Left cardiac atrium (tissue), 4 donors: ENCODE results near the gene ABCG1. TPM values are rescaled to one million over a fixed set of nuclear protein-coding genes. Genes with fewer than 3 reads are reported as not detected.
A peak's percentile ranks its signal among the peaks of the same experiment; 100 is the strongest.

ENCODE experiments used
- ATAC-seq, 2 donors: fragments of 200-7000 bp; cut with Tn5 transposase; one replicate each; pipeline ENCODE4 v1.9.1; 2020; ENCODE audit warnings: mild to moderate bottlenecking in 2 of 2, moderate library complexity in 2 of 2
- DNase-seq: peaks from one replicate; pipeline ENCODE4 v3.0.0-alpha.2; 2020
- intact Hi-C, 2 donors: fragments of 100-400 bp; cut with DNase I; formaldehyde crosslinking; loops; one replicate each; pipeline versions ENCODE4 v1.14.1 to v1.15.1; 2022 to 2023
- total RNA-seq, 2 donors: library from RNA; stranded (reverse); fragmentation: NEBNext Ultra II Directional; extraction: Animal tissue kit (Norgen Biotek cat#: 25700); gene quantifications; one replicate each; pipeline ENCODE4 v1.2.1, GENCODE V29; 2021
- donor health status: DM: no; HTN: yes; CAD: no.
- donor health status: DM: no; HTN: yes; CAD: no; lungs with severe emphysema.
- donor health status: DM: yes; HTN: yes; CAD: no.
- donor health status: Dilated cardiomyopathy.

The ABCG1 gene
- total RNA-seq, 2 donors from 2014 or later: 6.3 to 13.5 TPM

DNA sequence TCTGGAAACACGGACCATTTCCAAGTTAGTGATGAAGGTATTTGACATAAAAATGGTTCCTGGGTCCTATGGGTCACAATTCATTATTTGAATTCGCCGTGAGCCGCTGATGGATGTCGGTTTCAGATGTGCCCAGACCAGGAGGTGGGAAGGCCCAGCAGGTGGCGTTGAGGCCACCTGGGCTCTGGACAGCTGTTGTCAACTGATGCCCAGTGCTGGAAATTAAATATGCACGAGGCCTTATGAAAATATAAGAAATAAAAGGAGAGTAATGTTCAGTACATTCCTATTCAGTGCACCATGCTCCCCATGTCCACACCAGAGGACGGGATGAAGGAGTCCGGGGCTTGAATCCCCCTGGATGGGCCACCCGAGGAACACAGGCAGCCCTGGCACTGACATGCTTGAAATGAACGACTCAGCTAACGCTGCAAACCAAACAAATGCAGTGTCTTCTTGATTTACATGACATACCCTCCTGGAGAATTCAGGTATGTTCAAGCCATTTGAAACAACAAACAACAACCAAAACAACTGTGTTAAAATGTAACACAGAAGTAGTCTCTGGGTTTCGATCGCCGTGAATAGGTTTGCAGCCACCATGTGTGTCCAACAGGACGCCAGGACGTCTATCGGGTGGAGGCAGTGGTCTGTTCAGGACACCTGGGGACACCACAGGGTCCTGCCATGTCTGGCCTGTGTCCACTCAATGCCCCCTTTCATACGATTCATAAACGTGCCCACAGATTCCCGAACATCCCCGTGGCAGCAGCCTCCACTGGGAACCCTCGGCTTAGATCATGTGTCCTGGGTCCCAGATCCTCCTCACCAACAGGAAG lies 90.2 kb downstream of the ABCG1 start:
- no peak for ATAC-seq
- intact Hi-C loops: no loop called here
- no peak for DNase-seq

DNA sequence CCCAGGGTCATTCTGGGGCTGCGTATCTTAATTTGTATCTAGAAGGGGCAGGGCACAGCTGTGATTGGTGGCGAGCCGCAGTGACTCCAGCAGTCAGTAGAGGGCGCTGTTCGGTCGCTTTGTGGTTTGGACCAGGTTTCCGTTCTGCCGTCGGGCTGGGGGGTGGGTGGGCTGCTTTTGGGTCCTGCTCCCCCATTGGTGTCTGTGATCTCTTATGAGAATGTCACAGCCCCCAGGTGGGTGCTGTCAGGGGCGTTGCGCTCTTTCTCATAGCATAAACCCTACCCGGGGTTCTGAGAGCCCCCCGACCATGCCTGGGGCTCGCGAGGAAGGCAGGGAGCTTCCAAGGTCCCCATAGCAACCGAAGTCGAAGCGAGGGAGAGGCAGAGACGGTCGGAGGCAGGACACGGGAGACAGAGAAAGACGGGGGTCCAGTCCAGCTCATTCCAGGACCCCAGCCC lies 90.8 kb downstream of the ABCG1 start:
- DNase-seq: peak; percentile 53
- ATAC-seq: peak; percentile 19 to 32

DNA sequence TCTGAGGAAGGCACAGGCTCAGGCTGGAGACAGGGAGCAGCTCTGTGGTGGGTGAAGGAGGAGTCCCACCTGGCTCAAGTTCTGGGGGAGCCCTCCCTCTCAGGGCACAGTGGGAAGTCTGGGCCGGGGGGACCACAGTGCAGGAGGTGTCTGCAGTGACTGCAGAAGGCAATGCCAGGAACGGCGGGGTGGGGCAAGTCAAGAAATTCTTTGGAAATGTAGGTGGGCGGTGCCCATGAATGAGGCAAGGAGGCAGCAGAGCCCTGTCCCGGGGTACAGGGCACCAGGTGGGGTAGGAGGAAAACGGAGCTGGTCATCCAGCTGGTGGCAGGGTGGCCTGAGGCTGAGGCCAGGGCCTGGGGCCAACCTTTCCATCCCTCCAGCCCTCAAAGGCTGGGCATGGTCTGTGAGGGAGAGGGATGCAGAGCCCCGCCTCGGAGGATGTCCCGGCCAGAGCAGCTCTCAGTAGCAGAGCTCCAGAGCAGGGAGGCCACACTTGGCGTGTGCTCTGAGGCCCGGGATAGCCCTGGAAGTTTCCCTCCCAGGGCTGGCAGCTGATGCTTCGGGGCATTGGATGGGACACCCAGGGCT lies 91.6 kb downstream of the ABCG1 start:
- ATAC-seq (no peak), DNase-seq (no peak)
- intact Hi-C loops: no loop called here

More for the DNA sequence above, 90.8 kb downstream of the ABCG1 start:
- intact Hi-C loops: no loop called here

DNA sequence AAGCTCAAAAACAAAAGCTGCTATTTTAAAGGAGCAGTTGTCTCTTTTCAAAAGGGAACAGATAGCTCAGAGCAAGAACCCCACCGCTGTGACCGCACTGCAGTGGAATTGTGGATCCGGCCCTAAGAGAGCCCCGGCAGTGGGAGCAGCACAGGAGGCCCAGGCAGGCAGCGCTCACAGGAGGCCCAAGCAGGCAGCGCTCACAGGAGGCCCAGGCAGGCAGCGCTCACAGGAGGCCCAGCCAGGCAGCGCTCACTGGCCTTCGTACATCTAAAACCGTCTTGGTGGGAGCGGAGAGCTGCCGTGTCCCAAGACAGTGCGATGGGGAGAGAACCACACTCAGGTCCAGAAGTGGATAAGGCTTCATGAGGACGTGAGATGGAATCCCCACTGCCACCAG lies 92.2 kb downstream of the ABCG1 start:
- DNase-seq (no peak), ATAC-seq (no peak)
- intact Hi-C loops: no loop called here

DNA sequence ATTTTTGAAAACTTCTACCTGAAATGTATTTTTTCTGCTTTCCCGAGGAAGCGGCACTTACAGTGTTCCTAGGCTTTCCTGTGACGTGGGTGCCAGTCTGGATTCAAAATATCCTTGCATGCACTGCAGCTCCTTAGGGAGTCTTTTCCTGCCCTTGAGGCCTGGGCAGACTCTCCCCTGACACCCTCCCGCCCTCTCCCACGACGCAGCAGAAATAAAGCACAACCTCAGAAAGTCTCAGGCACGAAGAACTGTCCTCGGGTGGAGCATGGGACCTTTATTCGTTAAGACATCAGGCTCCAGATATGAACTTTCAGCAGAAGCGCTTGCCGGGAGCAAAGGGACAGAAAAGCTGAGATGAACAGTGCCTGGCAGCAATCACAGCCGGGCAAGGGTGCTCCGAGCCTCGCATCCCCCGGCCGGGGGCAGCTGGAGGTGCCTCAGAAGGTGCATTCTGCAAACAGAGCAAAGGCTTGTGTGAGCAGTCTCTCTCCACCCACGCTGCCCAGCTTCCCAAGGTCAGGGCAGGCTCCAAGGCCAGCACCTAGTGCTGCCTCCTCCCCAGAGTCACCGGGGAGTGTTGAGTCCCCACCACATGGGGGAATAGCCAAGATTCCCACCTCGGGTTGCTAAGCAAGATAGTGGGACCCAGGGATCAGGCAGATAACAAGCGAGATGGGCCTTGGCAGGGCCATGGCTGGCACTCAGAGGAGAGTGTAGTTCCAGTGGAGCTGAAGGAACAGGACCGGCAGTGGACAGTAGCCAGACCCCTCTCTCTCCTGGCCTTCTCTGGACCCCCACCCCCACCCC lies 93.1 kb downstream of the ABCG1 start:
- DNase-seq (no peak), ATAC-seq (peak; percentile 72 to 82)
- intact Hi-C loops: no loop called here

DNA sequence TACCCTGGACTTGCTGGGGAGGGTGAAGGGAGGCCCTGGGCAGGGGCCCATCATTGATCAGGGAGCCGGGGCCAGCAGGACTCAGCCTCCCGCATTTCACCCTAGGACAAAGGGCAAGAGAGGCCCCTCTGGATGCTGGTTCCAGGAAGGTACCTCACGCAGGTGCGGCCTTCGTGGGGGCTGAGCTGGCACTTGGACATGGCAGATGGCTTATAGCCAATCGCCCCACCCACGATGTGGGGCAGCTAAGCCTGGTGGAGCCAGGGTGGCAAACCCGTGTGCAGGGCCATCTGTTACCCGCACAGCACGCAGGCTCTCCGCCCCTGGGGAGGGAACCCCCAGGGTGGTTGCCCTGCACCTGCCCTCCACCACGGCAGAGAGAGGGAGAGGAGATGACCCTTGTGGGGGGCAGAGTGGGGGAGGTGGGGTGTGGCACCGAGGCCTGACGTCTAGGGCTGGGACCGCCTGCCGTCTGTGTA lies 93.7 kb downstream of the ABCG1 start:
- DNase-seq (no peak), ATAC-seq (no peak)
- intact Hi-C loops: no loop called here

DNA sequence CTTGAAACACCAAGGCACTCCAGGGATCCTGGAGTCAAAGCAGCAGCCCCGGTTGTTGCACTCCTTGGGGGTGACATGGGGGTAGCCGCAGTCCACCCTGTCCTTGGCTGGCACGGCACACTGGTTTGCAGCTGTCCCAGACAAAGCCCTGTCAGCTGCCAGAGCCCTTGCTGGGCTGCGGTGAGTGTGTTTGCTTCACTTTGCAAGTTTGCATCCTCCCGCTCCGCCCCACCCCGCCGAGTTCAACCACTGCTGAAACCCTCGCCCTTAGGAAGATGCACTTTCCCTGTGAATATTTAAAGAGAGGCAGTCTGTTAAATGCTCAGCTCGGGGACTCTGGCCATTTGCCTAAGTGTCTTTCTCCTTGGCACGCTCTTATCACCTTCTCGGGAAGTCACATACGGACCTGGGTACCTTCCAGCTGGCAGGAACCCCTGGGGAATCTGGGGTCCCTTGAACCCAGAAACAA lies 94.6 kb downstream of the ABCG1 start:
- ATAC-seq (peak; percentile 21 to 24), DNase-seq (no peak)
- intact Hi-C loops: no loop called here

DNA sequence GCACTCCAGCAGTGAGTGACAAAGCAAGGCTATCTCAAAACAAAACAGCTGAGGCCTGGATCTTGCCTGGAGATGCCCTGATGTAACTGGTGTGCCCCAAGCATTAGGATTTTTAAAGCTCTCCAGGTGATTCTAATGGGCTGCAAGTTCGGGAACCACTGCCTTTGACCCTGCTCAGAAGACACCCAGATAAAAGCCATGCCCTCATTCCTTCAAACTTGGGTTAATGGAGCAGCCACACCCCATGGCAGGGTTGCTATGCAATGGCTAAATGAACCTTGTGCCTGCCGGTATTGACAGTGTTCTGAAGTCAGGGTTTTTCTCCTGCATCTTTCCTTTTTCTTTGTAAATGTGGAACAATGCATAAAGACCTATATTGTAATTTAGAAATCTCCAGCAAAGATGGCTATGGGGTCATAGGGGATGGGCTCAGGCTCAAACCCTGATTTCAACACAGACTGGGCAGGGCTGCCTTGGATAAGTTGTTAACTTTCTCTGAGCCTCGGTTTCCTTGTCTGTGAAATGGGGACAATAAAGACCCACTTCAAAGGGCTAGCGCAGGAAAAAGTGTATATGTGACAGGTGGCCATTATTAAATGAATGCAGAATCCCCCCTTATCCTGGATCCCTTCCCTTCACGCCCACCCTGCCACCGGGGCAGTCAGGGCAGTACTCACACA lies 95.8 kb downstream of the ABCG1 start:
- DNase-seq: no peak
- intact Hi-C loops: no loop called here
- no peak for ATAC-seq

DNA sequence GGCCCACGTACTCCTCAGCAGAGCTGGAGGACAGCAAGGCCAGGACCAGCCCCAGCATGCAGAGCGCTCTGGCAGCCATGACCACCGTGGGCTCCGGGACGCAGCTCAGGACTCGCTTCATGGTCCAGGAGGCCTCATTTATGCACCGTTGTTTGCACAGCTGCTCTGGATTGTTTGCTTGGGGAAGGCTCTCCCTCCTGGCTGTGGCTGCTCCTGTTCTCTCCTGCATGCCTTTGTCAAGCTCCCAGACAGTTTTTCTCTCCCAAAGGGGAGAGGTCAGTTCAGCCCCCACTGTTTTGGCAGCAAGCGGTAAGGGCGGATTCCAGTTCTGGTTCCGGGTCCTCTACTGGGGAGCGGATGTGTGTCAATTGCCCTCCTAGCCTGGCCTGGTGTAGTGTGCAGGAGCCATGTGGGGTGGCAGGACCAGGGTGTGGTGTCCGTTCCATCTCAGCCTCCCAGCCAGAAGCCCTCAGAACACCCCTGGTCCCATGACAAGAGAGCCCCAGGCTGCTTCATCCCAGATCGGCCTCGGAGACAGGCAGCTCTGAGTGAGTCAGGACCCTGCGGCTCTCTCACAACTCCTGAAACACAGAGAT lies 96.5 kb downstream of the ABCG1 start, which contains the start of gene TFF3:
TSS of gene TFF3 (minus strand) at position 114 of the 596 bp plus-strand sequence. CDS start at position 79, 35 bp downstream.
- DNase-seq: no peak
- ATAC-seq: peak in 1 of 2 donors; percentile 21
- intact Hi-C loops: no loop called here

DNA sequence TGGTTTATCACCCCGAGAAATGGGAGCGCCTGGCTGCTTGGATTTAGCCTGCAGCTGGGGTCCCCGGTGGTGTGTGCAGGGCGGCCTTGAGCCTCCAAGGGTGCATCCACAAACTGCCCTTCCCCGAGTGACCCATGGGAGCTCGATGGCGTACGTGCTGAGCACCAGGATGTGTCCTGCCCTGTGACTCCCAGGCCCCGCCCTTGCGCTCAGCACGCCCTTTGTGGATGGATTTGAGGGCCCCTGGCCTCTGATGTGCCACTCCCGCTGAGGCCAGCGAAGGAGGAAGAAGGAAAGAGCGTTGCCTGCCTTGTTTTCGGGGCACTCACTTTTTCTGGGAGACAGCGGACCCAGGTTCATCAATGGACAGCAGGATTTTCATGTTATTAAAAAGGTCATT lies 98.0 kb downstream of the ABCG1 start:
- DNase-seq (no peak), ATAC-seq (no peak)
- intact Hi-C loops: no loop called here

DNA sequence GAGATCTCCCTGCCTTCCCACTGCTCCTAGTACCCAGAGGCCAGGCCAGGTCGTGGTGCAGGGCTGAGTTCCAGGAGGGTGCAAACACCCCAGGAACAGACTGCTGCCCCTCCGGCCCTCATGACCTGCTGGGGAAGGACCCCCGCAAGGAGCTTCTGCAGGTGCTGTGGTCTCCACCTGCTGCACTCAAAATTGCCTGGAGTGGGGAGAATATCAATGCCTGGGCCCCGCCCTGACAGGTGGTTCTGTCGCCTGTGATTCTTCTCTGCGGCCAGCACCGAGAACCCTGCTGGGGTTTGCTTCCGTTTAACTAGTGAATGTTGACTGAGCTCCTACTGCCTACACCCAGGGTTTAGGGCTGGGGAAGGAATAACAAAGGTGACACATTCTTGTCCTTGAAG lies 98.4 kb downstream of the ABCG1 start:
- intact Hi-C loops: no loop called here

DNA sequence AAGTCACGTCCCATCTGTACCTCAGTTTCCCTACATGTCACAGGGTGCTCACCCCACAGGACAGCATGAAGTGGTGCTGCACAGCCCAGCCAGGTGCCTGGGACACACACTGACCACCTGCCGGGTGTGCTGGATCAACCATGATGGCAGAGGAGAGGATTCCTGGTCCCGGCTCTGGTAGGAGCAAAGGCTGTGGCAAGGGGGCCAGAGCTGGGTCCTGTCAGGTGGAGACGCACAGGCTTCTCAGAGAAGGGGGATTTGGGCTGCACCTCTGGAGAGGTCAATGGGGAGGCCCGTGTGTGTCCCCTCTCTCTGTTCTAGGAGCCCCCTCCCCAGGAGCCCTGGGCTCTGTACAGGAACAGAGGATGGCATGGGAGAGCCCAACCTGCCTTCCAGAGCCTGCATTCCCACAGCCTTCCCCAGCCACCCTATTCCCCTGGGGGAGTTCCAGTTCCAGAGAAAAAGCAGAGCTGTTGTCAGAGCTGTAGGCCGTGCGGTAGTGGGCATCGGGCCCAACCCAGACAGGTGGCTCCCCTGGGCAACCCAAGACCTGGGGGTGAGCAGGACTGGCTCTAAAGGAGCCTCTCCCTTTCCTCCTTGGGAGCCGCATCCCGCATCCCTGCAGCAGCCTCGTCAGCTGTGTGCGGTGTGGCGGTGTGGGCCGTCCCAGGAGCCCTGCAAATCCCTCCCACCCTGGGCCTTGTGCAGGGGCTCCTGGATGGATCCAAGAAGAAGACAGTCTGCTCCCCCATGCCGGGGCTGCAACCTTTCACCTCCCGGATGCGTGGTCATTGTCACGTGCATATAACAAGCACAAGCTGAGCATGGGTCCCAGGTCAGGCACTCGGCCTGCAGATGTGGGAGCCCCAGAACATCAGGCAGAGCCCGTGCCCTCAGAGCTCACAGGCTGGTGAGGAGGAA lies 99.1 kb downstream of the ABCG1 start:
- no peak for ATAC-seq
- no peak for DNase-seq
- intact Hi-C loops: no loop called here

More for the DNA sequence above, 98.4 kb downstream of the ABCG1 start:
- ATAC-seq (no peak), DNase-seq (no peak)

DNA sequence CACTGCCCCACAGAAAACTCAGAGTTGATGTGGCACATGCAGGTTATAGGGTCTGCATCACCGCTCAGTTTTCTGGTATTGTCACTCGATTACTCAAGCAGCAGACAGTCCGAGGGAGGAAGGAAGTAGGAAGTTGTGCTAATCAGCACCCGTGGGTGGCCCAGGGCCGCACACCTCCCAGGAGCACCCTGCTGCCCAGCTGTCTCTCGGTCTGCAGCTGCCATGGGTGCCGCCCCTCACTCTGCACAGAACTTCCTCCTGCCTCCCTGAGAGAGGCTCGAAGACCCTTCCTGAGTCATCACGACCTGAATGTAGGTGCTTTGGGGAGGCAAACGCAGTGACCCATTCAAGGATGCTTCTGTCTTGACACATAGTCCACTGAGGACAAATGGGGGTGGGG lies 100.4 kb downstream of the ABCG1 start:
- DNase-seq: no peak
- intact Hi-C loops: no loop called here
- peak in 1 of 2 donors; percentile 20 for ATAC-seq

DNA sequence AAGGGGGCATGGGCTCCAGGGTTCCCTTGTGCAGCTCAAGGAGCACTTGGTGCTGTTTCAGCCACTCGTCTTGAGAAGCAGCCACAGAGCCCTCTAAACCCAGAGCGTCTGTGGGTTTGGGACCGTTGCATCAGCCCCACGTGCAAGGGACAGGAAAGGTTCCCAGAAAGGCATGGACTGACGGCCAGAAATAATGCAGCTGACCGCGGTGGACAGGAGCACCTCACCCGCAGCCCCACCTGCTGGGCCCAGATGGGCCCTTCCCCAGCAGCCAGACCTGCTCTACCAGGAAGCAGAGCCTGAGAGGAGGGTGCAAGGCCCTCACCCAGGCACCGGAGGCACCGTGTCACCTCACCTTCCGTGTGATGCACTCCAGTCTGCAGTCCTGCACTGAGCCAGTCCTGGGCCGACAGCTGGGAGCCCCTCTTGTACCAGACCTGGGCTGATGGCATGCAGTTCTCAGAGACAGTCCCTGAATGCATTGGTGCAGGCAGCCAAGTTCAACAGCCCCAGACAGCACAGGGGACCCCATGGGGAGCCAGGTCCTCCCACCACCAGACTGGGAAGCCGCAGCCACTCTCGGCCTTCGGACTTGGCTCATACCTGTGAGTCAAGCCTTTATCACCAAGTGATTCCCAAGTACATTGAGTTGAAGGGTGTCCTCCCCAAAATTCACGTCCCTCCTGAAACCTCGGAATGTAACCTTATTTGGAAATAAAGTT lies 101.1 kb downstream of the ABCG1 start:
- DNase-seq (no peak), ATAC-seq (no peak)
- intact Hi-C loops: no loop called here

DNA sequence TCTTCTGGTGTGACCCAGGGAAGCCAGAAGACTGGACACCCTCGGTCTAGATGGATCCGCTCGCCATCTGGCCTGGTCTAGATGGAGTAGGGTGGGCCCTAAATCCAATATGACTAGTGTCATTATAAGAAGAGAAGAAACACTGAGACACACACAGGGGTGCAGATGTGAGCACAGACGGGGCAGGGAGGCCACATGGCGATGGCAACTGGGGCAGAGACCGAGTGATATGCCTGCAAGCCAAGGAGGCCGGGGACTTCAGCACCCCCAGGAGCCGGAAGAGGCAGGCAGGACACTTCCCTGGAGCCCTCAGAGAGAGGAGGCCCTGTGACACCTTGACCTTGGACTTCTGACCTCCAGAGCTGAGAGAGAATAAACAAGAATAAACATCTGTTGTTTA lies 101.9 kb downstream of the ABCG1 start:
- DNase-seq: no peak
- intact Hi-C loops: no loop called here
- no peak for ATAC-seq

DNA sequence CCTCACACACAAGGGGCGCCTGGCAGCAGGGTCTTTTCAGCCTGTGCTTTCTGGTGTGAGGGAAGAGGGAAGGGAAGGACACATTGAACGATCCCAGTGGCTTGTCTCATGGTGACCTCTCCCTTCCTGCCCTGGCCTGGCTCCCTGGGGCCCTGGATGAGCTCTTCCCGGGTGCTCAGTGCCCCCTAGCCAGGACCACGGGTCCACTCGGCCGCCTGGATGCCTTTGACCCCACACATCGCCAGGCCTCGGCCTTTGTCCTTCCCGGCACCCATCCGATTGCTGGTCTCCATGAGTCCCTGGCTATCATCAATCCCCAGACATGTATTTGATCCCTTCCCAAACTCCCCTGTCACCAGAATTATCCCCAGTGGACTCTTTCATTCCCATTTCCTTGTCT lies 102.3 kb downstream of the ABCG1 start:
- no peak for ATAC-seq
- intact Hi-C loops: no loop called here
- DNase-seq: no peak

DNA sequence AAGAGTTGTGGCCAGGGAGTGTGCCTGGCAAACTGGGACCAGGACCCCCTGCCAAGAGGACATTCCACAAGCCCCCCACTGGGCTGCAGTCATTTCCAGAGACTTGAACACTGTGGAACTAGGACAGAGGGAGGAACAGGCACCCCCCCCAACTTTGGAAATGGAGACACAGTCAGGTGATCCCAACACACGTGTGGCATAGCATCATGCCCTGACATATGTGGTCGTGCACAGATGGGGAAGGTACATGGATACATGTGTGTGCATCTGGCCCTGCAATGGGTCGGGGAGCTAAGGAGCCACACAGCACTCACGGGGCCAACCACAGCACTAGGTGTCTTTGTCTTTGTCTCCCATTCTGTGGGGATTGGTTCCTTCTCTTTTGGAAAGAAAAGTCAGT lies 102.9 kb downstream of the ABCG1 start:
- intact Hi-C loops: no loop called here
- no peak for DNase-seq
- ATAC-seq: no peak
